NCI-H2196 (cell line): Measurements from ENCODE around the gene GALNT17.

Source experiments
- DNase-seq: peaks from one replicate; lab custom pipeline; 2025; ENCODE audit not compliant: unreplicated experiment; lab: John Stamatoyannopoulos, UW

GALNT17 gene

DNA sequence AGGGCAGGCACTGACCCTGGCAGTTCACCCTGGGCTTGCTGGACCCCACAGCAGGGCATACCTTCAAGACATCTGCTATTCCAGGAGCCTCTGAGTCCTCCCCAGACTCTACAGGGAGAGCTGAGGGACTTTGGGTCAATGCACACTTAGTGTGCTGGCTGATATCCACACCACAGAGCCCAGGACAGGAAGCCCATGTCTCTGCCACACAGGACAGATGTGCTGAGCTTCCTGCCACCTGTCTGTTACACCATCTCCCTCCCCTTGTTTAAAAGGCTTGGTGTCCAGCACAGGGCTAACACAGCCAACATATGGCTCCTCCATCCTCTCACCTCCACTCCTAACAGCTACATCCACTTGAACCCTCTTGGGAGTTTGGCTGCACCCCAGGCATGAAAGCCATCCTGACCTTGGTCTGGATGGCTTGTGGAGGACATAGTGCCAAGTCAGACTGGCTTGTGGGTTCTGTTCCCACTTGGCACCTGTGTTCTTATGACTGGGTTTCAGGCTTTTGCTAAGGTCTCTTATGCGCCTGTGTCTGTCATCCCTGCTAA, 529.8 kb downstream of the GALNT17 start:
- DNase-seq = no peak

DNA sequence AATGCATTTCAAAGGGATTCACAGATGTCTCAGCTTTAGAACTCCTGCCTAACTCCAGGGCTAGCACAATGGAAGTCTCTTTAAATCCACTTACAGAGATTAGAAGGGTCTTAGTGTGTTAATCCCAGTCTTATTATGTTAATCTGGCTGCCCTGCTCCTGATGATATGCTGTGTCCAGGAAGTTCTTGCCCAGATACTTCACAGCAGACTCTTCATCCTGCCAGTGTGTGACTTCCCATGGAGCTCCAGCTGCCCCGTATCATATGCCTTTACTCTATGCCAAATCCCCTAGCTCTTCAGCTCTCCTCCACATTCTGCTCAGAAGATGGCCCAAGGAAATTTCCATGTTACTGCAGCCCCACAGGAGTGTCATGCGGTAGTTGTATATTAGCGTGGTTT, 533.8 kb downstream of the GALNT17 start:
- DNase-seq = no peak

DNA sequence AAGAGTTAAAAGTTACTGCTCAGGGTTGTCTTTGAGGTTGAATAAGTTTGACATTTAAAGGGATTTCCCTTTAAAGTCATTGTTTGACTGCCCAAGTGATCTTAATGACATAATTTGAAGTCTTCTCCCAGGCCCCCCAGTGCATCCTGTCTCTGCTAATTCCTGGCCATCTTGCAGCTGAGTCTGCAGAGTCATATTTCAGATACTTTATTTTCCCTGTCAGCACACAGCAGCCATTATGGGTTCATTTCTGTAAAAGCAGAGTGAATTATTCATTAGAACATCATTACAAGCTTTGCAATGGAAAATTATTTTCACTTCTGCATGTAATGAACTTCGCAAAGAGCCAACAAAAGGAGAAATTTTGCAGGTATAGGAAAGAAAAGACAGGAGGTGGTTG, 536.6 kb downstream of the GALNT17 start:
- DNase-seq = no peak

DNA sequence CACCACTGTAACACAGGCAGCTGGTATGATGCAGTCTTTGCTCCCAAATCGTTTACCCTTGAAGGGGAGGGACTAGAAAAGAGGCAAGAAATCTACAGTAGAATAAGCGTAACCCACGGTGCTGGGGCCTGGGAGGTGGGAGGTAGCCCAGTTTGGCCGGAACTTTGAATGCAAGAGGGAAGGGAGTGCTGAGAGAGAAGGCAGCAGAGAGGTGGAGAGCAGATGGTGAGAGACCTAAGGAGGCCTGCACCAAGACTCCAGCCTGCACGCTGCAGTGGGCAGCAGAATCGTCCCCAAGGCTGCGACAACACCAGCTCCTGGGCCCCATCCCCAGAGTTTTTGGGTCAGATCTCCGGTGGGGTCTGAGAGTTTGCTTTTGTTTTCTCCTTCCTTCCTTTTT, 547.5 kb downstream of the GALNT17 start:
- DNase-seq = no peak

DNA sequence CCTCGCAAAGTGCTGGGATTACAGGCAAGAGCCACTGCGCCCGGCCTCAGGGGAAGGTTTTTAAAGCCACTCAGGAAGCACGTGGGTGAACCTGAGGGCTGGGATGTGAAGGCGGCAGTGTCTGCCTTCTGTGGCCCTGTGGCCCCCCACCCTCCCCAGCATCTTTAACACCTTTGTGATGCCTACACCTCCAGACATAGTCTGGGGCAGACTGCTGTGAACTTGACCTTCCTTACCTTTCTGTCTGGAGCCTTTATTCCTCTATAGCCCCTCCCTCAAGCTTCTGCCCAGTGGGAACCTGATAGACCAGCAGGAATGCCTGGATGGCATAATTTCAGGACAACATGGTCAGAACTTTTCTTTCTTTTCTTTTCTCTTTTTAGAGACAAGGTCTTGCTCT, 550.2 kb downstream of the GALNT17 start:
- no peak for DNase-seq

DNA sequence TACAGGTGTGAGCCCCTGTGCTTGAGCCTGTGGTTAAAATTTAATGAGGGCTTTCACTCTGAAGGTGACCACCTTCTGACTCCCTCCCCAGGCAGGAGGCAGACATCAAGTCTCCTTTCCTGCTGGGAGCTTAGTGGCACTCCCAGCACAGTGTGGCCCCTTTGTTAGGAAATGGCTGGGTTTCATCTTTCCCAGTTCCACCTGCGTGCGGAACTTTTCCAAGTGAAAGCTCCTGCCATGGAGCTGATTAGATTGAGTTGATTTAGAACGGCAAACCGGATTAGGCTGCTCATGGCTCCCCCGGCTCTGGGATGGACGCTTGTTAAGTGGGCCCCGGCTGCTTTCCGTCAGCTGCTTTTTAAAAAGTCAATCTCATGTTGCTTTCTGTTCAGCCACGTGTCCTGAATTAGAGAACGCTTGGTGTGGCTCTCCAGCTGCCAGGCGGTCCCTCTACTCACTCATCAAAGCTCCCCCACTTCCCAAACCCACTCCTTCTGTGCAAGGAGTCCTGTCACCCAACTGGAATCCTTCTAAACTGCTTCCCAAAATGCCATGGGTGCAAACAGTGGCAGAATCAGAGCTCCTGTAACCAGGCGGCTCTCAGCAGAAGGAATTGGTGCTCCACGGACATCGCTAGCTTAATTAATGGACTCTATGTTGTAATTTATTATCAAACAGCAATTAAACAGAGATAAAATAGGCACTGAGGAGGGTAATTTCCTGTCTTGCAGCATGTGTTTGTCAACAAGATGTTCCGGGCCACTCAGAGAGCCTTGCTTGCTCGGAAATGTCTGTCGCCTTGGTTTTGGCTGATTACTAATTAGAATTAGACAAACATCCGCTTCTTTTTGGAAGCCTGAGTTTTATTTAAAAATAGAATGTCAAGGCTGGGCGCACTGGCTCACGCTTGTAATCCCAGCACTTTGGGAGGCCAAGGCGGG, 551.2 kb downstream of the GALNT17 start:
- DNase-seq = no peak

DNA sequence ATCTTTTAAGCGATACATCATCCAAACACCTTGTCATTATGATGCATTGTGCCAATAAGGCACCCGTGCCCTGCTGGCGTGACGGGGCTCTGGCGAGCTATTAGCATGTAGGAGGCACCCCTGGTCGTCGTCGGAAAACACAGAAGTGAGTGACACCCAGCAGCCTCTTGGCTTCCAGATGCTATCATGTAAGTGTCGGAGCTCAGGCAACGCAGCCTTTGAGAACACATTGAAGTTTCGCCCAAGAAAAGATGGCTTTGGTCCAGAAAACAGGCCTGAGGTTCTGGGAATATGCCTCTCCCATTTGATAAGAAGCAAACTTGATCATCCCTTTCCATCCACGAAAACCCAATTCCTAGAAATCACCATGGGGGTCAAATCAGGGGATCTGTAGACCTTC, 555.3 kb downstream of the GALNT17 start:
- DNase-seq = no peak

DNA sequence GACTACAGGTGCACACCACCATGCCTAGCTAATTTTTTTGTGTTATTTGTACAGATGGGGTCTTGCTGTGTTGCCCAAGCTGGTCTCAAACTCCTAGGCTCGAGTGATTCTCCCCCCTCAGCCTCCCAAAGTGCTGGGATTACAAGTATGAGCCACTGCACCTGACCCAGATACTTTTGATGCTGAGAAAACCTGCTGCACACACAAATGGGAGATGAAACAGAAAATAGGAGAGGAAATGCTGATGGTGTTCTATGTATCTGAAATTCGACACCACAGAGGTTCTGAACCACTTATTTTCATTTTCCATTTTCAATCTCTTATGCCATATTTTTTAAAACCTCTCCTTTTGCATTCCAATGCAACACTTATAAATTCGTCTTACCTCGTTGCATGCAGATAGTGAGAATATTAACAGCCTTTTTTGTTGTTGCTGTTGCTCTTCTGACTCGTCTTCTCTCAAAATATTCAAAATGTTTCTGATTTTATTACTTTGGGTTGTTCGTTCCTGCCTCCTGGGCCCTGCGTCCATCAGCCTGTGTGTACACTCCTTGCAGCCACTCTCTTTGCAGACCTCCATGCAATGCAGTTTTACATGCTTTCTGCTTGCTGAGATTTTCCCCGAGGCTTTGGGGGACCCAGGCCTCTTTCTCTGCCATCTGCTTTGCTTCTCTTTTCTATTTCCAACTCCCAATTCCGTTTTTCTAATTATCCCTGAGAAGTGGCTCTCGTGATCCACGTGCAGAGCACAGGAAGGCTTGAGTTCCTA, 556.1 kb downstream of the GALNT17 start:
- DNase-seq = no peak

DNA sequence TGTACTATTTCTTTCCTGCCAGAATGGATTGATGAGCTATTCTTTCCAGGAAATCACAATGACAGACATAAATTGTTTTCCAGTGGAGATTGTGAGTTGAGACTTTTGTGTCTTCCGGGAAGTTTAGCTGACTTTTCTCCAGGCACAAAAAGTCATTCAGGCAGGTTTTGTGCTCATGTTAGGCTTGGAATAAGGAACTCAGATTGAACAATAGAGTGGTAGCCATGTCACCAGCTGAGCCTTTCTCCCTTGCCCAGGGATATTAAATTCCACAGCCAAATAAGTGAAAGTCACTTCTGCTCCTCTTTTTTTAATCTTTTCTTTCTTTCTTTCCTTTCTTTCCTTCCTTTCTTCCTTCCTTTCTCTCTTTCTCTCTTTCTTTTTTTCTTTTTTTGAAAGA, 559.6 kb downstream of the GALNT17 start:
- no peak for DNase-seq

DNA sequence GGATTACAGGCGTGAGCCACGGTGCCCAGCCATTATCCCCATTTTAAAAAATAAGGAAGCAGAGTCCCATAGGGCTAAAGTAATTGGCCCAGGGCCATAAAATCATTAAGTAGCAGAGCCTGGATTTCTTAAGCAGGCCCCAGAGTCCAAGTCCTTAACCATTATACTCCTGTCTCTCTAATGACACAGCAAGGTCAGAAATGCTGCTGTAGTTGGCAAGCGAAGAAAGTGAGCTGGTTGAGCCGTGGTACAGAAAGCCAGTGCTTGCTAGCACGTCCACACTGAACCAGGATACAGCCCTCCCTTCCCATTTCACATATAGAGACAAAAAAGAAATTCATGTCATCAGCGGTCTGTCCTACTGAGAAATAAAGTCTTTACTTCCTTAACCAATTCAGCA, 562.7 kb downstream of the GALNT17 start:
- DNase-seq = no peak

DNA sequence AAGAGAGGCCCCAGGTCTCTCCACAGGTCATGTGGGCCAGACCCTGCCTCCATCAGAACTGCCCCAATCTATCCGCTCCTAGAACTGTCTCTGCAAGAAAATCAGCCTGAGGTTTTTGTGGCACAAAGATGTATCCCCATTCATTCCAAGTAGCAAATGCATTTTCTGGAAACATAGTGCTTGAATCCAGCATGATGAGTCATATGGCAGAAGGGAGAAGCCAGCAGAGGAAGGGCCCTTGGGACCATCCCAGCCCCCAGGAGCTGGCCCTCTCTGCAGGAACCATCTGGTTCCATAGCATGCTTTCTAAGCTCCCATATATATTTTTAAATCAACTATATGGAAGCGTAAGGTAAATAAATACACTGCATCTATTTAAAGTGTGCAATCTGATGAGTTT, 563.2 kb downstream of the GALNT17 start:
- DNase-seq = no peak

DNA sequence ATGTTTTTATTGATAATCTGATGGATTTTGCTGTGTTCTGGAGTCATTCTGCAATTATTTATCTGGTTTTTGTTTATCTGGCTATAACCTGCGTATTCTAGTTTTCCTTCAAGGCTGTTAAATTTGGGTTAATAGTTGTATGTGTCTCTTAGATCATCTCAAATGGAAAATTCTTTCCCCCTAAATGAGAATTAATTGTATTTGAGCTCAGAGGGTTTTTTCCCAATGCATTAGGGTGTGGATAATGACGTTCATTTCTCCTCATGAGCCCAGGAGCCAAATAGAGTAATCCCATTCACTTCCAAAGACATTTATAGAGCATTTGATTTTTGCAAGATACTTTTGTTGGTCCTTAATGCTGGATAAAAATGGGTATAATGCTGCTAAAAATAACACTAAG, 564.6 kb downstream of the GALNT17 start:
- no peak for DNase-seq

DNA sequence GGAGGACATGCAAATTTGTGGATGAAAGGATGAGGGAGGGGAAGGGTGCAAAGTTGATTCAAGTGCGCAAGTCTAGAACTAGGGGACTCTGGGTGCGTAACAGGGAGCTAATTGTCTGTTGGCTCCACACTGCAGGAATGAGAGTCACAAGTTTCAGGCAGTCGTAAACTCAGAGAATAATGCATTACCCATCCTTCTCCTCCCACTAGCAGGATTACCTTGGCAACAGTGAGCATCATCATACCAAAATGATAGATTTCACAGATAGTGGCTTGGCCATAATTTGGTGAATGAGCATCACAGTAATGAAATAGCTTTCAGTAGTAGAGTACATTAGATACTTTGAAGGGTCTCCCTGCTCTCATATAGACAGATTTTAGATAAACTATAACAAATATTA, 565.5 kb downstream of the GALNT17 start:
- no peak for DNase-seq

DNA sequence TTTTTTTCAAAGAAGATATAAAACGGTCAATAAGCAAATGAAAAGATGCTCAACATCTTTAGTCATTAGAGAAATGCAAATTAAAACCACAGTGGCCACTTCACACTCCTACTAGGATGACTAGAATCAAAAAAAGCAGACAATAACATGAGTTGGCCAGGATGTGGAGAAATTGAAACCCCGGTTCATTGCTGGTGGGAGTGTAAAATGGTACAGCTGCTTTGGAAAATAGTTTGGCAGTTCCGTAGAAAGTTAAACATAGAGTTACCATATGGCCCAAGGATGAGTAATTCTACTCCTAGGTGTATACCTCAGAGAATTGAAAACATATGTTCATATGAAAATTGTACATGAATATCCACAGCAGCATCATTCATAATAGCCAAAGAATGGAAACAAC, 573.3 kb downstream of the GALNT17 start:
- no peak for DNase-seq

DNA sequence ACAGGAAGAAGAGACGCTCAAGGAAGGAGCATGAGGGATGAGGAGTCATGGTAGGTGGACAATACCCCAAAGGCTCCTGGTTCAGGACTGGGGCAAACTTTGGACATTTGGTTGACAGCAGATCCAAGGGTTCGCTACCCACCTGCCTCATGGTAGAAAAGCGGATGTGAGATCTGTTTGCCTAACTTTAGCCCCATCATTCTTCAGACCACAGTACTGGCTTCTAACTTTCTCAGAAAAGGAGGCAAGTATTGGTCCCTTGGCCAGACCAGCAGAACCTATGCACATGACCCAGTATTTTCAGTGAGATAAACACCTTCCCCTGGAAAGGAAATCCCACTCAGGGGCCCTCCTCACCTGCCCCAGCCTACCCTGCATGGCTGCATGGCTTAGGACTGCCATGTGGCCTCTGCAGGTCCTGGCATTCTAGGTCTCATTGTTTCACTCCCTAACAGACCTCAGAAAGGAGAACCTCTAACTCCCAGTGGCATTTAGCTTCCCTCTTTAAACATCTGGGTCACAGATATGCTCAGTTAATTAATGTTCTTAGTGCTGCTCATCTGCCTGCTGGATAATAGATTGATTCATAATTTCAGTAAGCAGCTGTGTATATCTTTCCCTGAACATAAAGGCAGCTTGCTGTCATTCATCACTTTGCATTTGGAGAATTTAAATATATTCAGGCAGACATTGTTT, 574.1 kb downstream of the GALNT17 start:
- DNase-seq = no peak

DNA sequence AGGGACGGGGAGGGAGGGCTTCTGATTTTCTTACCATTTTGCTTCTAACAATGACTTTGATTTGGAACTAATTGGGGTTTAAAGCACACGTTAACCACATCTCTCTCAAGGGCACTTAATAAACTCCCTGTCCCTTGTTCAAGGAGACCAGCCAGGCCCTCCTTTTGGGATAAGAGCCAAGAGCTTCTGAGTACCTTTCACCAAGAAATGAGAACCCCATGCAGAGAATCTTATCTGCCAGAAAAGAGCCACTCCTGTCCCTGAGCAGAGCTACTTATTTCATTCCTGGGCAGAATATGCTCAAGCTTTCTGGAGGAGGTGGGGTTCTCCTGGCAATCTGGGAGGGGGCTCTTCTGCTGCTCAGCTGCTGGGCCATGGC, 574.6 kb downstream of the GALNT17 start:
- DNase-seq = no peak

DNA sequence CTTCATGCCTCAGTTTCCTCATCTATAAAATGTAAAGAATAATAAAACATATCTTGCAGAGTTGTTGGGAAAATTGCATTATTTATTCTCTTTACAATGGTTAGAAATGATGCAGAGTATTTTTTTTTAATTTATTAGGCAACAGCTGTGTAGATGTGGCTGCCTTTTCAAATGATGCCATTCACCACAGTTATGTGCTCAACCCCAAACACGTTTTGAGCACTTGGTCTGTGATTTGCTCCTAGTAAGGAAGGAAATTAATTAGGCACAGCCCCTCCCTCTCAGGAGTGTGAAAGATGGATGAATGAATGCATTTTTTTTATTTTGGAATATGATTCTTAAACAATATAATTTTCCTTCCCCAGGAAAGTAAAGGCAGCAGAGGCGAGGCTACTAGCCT, 575.1 kb downstream of the GALNT17 start:
- DNase-seq = no peak

DNA sequence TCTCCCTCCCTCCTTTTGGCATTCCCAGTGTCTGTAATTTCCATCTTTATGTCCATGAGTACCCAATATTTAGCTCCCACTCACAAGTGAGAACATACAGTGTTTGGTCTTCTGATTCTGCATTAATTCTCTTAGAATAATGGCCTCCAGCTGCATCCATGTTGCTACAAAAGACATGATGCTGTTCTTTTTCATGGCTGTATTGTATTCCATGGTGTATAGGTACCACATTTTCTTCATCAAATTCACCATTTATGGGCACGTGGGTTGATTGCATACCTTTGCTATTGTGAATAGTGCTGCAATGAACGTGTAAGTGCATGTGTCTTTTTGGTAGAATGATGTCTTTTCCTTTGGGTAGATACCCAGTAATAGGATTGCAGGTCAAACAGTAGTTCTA, 576.8 kb downstream of the GALNT17 start:
- no peak for DNase-seq

DNA sequence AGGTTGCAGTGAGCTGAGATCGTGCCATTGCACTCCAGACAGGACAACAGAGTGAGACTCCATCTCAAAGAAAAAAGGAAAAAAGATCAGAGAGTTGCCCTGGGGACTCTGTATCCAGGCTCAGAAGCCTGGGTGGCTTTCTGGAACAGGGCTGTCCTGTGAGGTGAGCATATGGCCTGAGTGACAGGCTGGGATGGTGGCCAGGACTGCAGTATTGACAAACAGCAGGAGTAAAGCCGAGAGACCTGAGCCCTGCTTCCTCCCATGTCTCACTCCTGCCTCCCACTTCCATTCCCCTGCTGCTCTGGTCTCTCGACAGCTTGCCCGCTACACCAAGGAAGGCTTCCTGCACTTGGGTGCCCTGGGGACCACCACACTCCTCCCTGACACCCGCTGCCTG, 578.5 kb downstream of the GALNT17 start:
- DNase-seq = no peak

DNA sequence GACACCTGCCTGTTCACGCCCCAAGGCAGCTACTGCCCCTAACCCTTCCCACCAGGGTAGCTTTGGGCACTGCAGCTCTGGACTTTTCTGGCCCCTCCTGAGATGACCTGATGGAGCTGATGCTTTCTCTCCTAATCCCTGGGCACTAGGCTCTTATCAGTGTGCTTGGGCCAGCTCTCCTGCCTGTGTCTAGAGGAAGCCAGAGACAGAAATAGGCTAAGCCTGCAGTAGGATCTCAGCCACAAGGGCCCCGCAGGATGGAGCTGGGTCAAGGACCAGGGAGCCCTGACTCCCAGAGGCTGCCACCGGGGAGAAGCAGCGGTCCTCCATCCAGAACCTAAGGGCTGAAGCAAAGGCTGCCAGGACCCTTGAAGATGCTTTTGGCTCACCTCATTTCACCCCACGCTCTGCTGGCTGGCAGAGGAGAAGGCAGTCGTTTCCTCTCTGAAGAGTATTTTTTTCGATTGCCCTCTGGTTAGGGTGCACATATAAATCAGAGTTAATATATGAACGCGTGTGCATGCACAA, 580.8 kb downstream of the GALNT17 start:
- DNase-seq = no peak

DNA sequence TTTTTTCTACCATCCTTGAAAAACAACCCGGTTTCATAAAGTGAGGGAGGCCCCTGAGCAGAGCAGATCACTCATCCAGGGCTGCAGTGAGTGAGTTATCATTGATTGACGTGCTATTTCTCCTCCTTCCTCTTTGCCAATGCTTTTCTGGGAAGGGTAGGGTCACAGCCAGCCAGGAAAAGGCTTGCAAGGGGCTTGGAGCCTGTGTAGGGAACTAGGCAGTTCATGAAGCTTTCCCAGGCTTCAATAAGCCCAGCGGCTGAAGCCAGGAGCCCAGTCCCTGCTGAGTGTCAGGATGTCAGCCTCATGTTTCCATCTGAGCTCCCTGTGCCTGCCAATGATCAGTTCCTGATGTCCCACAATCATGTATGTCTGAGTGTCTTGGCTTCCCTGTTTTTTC, 584.7 kb downstream of the GALNT17 start:
- no peak for DNase-seq
